Coronary artery (tissue), 2 donors: ENCODE results near the gene BARX2.

ENCODE experiments used
- DNase-seq: peaks from one replicate; pipeline ENCODE4 v3.0.0-alpha.2; 2017; ENCODE audit warnings: low spot score
- H3K27ac ChIP-seq, 2 donors: fragments of 200-600 bp; sonication (generic); one replicate each; pipeline ENCODE4 v1.5.1; 2016 to 2019
- H3K4me3 ChIP-seq: fragments of 200-600 bp; sonication (generic); 2 replicates; pipeline ENCODE4 v1.5.1; 2016; ENCODE audit warnings: mild to moderate bottlenecking, moderate library complexity
- TF ChIP-seq, protein P1 (sequence below): fragments of 200-600 bp; sonication (generic); IDR thresholded peaks from one replicate; pipeline ENCODE4 v1.5.1; 2019; ENCODE audit warnings: antibody characterized with exemption

BARX2 gene

DNA sequence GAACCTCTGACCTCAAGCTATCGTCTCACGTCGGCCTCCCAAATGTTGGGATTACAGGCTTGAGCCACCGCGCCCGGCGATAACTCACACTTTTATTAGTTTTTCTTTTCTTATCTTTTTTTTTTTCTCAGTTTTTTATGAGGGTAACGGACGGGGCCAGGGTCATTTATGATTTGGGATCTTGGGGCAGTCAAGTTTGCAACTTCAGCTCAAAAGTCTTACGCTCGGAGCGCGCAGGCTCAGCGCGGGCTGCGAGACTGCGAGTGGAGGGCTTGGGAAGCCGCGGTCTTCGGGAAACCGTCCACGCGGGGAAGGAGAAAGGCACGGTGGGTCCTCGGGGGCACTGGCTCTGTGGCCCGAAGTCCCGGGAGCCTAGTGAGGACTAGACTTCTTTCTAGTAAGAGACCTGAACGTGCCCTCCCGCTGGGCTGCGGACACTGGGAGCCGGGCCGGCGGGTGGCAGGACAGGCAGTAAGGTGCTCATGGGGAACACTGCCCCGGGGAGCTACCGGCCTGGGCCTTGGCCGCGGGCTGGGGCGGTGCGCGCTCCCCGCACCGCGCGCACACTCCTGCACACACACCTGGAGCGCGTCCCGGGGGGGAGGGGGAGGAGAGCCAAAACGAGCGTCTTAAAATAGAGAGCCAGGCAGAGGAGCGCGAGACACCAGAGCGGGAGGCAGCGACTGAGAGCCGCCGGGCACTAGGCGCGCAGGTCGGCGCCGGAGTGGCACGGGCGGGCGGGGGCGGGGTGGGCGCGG, 476 bp upstream of the BARX2 start:
- TF ChIP-seq, protein P1, sequence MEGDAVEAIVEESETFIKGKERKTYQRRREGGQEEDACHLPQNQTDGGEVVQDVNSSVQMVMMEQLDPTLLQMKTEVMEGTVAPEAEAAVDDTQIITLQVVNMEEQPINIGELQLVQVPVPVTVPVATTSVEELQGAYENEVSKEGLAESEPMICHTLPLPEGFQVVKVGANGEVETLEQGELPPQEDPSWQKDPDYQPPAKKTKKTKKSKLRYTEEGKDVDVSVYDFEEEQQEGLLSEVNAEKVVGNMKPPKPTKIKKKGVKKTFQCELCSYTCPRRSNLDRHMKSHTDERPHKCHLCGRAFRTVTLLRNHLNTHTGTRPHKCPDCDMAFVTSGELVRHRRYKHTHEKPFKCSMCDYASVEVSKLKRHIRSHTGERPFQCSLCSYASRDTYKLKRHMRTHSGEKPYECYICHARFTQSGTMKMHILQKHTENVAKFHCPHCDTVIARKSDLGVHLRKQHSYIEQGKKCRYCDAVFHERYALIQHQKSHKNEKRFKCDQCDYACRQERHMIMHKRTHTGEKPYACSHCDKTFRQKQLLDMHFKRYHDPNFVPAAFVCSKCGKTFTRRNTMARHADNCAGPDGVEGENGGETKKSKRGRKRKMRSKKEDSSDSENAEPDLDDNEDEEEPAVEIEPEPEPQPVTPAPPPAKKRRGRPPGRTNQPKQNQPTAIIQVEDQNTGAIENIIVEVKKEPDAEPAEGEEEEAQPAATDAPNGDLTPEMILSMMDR = no peak
- peak overlapping the region; percentile 58 for H3K4me3 ChIP-seq
- no peak overlapping the region for H3K27ac ChIP-seq
- DNase-seq = no peak

DNA sequence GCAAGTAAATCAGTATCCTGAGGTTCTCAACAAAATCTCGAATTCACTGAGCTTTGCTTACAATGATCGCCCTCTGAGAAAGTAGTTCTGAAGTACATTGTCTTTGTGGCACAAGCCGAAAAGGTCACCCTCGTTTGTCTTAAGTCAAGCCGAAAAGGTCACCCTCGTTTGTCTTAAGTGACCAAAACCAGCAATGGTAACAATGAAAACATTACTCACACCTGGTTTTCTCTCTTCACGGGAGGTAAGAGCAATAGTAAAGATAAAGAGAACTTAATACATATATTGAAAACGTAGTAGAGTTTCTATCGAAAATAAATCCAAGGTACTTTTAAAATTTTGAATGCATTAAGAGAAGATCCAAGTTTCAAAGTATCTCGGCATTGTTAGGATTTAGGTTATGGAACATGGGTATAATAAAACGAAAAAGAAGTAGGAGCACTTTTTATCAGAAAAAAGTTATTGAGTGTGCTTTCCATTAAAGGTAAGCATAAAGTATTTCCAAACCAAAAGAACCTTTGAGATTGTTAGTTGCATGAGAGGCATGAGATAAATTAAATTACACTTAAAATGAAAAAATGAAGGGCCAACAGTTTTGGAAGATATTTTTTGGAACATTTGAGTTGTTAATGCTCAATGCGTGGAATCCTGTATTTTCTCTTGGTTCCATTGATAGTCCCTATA, 1.2 kb downstream of the BARX2 start:
- no peak overlapping the region for H3K27ac ChIP-seq
- no peak overlapping the region for H3K4me3 ChIP-seq
- no peak for DNase-seq
- TF ChIP-seq, protein P1 = no peak

DNA sequence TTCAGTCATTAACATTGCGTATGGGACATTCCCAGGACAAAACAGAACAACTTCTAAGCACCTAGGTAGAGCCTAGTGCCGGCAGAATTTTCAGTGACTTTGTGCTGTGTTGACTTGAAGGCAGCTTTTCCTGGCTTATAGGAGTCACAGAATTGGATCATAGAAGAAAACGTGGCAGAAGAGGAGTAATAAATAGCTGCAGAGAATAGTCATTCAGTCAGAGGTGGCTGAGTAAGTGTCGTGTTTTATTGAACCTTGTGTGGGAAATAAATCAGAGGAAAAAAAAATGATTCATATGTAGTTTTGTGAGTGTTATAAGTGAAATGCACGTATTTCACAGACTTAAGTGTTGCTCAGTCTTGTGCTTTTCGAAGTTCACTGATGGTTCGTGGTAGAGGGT, 2.1 kb downstream of the BARX2 start:
- no peak for DNase-seq
- Histone ChIP-seq H3K4me3 (no peak overlapping the region), H3K27ac (no peak overlapping the region)
- TF ChIP-seq, protein P1 = no peak

DNA sequence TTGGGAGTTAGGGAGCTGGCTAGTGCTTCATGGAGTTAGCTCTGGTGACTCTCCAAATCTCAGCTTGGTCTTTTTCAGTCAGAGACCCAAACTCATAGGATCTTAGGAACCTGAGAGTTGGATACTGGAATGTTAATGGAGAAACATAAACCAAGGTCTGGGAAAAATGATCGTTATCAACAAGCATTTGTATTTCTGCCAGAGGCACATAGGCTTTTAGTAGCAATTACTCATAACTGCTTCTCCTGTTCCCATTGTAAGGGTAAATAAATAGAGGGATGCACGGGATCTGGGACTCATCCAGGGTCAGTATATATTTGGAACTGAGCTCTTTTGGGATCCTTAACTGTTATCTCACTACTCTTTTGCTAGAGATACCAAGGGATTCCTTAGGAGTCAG, 4.8 kb downstream of the BARX2 start:
- no peak overlapping the region for H3K27ac ChIP-seq
- DNase-seq = no peak
- no peak overlapping the region for H3K4me3 ChIP-seq
- TF ChIP-seq, protein P1 = no peak

DNA sequence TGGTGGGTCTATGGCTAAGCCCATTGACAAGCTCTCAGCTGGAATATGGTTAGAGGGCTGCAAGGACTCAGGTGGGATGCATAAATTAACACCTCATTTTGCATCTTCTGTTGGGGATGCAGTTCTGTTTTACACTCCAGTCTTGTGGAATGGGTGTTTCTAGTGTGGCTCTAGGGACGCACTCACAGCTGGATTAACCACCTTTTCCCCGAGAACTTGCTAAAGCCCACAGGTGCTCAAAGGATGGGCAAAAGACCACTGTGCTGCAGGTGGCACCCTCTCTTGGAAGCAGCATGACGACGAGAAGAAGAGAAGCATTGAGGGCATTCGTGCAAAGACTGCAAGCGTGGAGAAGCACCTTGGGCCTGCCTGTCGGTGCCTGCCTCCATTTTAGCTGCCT, 6.9 kb downstream of the BARX2 start:
- DNase-seq = no peak
- TF ChIP-seq, protein P1 = no peak
- H3K27ac ChIP-seq = no peak overlapping the region
- H3K4me3 ChIP-seq = no peak overlapping the region

DNA sequence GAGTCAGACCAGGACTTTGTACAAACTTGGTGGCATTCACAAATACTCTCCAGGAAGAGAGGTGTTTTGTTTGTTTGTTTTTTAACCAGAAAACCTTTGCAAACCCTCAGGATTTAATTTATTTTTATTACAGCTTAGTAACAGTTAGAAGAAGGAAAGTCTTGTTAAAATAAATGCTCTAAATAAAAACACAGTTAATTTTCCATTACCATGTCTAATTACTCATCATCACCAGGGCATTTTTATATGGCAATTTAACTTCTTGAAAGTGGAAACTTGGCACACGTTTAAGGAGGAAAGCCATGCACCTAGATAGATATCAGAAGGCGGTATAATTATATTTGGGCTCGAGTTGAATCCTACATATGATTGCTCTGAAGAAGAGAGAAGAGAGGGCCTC, 7.4 kb downstream of the BARX2 start:
- no peak for DNase-seq
- TF ChIP-seq, protein P1 = no peak
- H3K4me3 ChIP-seq = no peak overlapping the region
- no peak overlapping the region for H3K27ac ChIP-seq

DNA sequence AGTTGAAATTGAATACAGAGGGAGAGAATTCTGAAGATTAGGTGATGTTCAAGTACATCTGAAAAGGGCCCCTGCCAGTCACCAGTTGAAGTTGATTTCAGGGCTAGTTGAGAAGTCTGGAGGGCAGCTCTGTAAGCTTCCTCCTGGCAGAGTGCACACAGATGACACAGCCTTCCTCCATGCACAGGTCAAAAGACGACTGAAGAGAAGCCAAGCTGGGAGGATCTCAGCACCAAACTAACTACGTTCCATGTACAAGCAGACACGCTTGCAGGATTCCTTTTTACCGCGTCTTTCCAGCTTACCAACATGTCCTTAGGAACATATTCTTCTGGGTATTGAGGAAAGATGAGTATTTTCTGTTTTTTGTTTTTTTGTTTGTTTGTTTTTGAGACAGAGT, 7.9 kb downstream of the BARX2 start:
- DNase-seq = no peak
- TF ChIP-seq, protein P1 = no peak
- Histone ChIP-seq H3K27ac (no peak overlapping the region), H3K4me3 (no peak overlapping the region)
